Measurements from ENCODE around the gene CFAP20.

GRCh38 chr16:58127033-58127556 lies 2.1 kb downstream of the CFAP20 start:
- TF ChIP-seq POLR2AphosphoS5 (IDR thresholded peaks at IDR 0.05), result no peak
- TF ChIP-seq EP300 (conservative IDR thresholded peaks at IDR 0.05; ENCODE audit: poor library complexity, severe bottlenecking), result no peak
- TF ChIP-seq CTCF (IDR thresholded peaks at IDR 0.05; ENCODE audit: poor library complexity, severe bottlenecking), result peak; percentile 44
- TF ChIP-seq MXI1 (conservative IDR thresholded peaks at IDR 0.05; ENCODE audit: poor library complexity, severe bottlenecking), result peak; percentile 44
- TF ChIP-seq TAF1 (IDR thresholded peaks at IDR 0.05; ENCODE audit: low read depth), result no peak
